ENCODE data around the gene MAP7.
"Not testable (repeated sequence)": the region's sequence is repeated elsewhere in the genome, so short reads cannot be mapped to it uniquely, and the experiment has no call there.

Gene MAP7

DNA sequence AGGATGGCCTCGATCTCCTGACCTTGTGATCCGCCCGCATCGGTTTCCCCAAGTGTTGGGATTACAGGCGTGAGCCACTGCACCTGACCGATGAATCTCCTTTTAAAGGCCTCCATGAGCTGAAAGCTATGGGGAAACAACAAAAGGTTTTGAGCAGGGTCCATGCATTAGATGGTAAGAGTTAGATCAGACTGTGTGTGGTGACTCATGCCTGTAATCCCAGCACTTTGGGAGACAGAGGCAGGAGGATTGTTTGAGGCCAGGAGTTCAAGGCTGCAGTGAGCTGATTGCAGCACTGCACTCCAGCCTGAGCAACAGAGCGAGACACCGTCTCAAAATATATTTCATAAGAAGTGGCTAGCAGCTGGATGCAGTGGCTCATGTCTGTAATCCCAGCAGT lies 219.6 kb downstream of the MAP7 start:
- no peak for DNase-seq

DNA sequence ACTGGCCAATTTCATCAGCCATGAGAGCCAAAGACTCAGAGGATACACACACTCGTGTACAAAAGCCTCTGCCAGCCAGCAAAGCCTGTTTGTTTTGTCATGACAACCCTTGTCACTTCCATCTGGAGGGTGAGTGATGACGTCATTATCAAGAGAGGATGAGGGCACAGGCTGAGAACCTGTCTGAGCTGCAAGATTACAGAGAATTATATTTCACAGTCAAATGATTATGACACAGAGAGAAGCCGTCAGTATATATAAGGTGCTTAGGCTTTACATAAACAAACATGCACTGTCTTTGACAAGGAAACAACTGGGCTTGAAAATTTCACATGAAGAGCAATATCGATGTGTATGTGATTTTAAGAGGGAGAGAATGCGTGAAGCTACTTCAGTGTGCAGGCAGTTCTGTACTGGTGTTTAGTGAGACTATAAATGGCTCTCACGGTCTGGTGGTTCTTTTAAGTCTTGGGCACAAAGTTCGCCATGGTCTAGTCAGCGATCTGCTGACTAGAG lies 224.1 kb downstream of the MAP7 start:
- DNase-seq = no peak

DNA sequence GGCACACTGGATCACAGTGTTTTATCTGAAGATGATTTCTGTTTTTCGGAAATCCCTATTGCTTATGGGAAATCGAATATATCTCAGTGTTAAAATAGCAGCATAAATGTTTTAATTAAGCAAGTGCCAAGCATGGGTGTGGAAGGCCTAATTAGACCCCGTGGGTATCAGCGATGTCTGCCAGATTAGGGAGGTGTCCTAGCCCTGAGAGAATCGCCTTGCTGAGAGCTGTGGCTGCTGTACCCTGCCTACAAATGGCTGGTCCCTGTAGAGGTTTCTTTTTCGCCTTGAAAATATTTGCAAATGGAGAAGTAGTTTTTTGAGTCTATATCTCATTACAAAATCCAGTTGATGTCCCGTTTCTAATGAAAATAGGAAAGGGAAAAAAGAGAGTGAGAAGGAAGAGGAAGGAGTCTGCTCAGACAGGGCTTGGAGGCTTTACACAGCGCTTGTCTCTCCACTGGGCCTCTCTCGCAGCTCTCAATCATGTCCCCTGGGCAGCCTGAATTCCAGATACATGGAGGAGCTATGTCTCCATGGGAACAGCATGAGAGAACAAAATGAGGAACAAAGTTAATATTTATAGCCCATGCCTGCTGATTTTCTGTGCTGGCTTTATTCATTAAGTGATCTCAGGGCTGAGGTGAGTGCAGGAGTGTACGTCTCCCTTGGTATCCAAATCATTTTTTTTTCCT lies 225.4 kb downstream of the MAP7 start:
- DNase-seq = no peak

DNA sequence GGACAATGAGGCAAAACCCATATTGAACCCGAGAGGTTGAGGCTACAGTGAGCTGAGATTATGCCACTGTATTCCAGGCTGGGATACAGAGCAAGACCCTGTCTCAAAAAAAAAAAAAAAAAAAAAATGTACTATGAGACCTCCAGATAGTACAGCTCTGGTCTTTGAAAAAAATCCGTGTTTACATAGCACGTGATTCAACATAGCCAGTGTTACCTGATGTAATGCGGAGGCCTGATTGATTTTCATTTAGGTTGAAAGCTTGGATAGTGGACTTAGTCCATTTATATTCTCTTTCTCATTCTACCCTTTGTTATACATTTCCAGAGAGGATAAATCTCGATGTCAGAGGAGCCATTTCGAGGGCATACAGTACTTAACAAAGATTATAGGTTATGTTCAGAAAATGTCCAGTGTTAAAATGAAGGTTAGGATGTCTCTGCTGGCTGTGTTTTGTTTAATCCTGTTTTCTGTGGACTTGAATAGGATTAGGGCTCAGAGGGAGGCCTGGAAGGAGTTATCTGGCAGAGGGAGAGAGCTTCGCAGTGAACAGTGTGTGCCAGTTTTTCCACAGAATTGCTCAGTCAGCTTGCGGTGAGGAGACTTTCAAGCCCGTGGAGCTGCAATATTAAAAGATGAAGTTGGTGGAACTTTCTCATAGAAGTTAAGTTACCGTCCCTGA lies 226.7 kb downstream of the MAP7 start:
- DNase-seq = no peak

DNA sequence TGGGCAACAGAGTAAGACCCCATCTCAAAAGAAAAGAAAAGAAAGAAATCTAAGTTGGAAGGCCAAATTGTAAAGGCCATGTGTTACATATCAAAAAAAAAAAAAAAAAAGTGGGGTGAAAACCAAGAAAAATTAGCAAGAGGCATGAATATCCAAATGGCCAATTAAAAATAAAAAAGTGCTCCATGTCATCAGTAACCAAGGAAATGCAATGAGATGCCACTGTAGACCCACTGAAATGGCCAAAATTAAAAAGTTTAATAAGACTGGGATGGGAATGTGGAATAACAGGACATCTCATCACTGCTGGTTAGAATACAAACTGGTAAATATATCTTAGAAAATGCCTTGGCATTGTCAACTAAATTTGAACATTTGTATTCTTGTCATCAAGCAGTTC lies 230.5 kb downstream of the MAP7 start:
- no peak for DNase-seq

DNA sequence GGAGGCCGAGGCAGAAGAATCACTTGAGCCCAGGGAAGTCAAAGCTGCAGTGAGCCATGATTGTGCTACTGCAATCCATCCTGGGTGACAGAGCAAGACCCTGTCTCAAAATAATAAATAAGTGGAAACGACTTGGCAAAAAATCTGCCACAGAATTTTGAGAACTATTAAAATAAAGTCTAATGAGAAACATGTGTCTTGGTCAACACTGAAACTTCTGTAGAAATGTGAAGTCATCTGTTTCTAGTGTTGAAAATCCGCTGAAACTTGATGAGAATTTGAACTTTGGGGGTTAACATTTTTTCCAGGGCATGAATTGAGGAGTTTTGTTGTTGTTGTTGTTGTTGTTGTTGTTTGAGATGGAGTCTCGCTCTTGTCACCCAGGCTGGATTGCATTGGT lies 231.5 kb downstream of the MAP7 start:
- no peak for DNase-seq

DNA sequence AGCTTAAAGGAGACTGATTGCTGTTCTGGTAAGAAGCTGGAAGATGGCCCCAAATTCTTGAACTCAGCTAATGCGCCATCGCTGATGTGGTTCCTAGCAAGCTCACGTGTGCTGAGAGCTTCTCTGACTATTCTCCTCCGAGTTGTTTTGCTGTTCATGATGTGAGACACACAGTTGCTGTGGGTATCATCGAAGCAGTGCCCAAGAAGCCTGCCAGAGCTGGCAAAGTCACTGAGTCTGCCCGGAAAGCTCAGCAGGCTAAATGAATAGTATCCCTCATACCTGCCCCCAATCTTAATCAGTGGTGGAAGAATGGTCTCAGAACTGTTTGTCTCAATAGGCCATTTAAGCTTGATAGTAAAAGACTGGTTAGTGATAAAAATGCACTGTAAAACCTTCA lies 232.3 kb downstream of the MAP7 start:
- no peak for DNase-seq

DNA sequence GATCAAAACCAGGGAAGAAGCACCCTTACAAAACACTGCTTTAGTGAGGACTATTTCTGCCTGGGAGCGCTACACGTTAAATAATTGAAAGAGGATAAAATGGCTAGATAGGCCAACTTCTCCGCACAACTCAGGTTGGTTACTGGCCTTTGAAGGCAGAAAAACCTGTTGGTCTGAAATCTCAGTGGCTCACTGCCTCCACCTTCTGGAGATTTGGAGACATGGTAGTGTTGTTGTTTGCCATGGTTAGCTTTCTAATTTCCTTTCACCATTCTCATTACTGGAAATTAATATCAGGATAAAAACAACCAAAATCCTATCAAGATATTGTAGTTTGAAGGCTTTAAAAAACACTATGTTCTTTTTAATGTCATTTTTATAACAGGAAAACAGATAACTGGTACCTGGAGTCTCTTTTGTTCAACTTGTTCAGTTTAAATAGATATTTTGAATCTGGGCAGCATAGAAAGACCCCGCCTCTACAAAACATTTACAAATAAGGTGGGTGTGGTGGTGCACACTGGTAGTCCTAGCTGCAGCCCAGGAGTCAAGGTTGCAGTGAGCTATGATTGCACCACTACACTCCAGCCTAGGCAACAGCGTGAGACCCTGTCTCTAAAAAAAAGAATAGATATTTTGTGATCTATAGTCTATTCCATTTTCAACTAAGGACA lies 233.1 kb downstream of the MAP7 start:
- peak; percentile 68 for DNase-seq

DNA sequence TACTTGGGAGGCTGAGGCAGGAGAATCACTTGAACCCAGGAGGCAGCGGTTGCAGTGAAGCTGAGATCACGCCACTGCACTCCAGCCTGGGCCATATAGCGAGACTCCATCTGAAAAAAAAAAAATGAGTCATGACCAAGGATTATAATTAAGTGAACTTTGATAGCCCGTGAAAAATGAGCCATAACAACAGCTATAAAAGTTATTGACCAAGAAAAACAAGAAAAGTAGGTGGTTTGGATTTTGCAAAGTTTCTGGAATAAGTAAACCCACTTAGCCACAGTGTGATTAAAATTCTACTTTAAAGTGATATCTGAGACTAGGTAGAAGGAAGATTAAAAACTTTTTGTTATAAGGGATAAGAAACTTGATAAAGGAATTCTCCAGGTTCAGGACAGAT lies 234.6 kb downstream of the MAP7 start:
- no peak for DNase-seq

DNA sequence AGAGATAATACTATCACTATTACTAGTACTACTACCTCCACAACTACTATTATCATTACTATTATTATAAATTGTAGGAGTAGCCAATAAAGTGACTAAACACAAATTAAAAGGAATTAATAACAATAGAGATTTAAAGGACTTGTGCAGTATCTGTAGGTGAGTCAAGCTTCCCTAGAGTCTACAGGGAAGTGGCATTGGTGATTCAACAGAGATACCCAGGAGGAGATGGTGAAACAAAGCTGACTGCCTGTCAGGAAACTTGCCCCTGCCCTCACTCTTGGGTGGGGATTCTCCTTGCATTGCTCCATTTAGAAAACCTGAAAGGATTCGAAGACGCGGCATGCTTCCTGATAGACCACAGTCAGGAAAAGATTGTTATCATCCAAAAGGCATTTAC lies 237.2 kb downstream of the MAP7 start:
- DNase-seq = no peak

DNA sequence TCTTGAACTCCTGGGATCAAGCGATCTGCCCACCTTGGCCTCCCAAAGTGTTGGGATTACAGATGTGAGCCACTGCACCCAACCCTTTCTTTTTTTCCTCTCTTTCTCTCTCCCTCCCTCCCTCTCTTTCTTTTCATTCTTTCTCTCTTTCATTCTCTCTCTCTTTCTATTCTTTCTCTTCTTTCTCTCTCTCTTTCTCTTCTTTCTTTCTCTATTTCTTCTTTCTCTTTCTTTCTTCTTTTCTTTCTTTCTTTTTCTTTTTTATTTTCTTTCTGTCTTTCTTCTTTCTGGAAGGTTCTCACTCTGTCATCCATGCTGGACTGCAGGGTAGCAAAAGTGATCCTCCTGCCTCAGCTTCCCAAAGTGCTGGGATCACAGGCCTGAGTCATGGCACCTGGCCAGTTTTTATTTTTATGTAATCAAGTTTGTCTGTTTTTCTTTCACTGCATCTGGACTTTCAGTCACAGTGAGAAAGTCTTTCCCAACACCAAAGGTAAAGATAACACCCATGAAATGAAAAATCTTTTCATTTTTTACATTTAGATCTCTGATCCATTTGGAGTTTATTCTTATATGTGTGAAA lies 240.4 kb downstream of the MAP7 start:
- DNase-seq = no peak

DNA sequence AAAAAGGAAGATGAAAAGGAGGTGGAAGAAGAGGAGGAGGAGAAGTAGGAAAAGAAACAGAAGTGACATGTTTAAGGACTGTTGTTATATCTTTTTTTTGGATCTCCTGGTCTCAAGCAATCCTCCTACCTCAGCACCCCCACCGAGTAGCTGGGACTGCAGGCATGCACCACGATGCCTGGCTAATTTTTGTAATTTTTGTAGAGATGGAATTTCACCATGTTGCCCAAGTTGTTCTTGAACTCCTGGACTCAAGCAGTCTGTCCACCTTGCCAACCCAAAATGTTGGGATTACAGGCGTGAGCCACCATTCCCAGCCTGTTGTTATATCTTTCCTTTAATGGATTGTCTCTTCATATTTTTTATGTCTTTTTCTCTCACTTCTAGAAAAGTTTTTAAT lies 241.1 kb downstream of the MAP7 start:
- no peak for DNase-seq

DNA sequence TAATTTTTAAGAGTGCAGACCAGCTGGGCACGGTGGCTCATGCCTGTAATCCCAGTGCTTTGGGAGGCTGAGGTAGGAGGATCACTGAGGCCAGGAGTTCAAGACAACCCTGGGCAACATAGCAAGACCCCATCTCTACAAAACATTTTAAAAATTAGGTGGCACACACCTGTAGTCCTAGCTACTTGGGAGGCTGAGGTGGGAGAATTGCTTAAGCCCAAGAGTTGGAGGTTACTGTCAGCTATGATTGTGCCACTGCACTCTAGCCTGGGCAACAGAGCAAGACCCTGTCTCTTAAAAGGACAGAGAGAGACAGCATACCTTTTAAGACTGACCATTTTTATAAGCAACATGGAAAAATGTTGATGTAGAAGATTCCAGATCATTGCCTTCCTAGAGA lies 241.8 kb downstream of the MAP7 start:
- not testable (repeated sequence) for DNase-seq

DNA sequence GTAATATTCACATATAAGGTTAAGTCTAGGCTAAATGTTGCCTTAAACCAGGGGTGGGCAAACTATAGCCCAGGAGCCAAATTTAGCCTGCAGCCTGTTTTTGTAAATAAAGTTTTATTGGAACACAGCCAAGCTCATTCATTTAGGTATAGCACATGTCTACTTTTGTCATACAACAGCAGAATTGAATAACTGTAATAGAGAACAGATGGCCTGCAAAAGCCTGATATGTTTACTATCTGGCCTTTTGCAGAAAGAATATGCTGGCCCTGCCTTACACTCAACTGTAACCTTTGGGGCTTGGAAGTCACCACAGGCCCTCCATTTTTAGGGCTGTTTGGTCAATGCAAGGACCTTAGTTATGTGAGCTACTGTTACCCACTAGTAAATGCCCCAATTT lies 242.9 kb downstream of the MAP7 start:
- no peak for DNase-seq

DNA sequence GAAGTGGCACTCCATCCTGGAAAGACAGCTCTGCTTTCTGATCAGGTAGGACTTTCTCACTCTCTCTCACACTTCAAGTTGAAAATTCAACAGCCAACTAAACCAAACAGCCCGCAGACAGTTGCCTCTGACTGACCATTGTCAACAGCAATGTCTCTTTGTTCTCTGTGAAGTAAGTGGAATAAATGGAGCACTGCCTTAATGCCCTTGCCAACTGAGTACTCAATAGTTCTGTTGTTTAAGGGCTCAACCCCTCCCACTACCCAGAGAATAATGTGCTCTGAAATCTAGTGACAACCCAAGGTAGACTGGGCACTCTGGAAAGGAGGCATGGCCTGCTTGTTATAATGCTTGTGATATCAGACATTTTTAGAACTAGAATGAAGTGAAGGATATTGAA lies 243.8 kb downstream of the MAP7 start:
- DNase-seq = no peak

DNA sequence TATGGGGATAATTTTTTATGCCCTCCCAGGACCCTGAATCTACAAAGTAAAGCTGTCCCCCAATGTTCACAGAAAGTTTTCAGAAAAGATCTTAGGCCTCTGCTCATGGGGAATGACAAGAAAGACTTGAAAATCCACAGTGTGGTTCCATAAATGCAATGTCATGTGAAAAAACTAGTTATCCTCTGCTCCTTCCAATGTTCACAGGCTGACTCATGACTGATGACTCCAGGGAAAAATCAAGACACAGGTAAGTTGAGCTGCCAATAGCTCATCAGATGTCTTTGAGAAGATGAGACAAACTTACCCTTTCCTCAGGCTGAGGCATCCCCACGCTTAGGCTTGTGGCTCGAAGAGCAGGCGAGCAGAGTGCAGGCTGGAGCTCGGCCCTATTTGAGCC lies 245.8 kb downstream of the MAP7 start:
- DNase-seq = no peak

DNA sequence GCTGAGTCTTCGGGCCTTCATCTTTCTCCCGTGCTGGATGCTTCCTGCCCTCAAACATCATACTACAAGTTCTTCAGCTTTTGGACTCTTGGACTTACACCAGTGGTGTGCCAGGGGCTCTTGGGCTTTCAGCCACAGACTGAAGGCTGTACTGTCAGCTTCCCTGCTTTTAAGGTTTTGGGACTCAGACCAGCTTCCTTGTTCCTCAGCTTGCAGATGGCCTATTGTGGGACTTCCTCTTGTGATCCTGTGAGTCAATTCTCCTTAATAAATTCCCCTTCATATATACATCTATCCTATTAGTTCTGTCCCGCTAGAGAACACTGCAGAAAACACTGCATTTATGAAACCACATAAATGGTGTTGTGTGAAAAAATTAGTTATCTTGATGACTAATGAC lies 246.7 kb downstream of the MAP7 start:
- no peak for DNase-seq

DNA sequence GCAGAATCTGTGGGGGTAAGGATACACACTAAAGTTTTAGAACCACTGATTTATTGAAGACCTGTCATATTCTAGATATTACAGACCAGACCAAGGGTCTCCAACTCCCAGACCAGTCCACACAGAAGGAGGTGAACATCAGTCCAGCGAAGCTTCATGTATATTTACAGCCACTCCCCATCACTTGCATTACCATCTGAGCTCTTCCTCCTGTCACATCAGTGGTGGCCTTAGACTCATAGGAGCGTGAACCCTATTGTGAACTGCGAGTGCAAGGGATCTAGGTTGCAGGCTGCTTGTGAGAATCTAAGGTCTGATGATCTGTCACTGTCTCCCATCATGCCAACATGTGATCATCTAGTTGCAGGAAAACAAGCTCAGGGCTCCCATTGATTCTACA lies 255.6 kb downstream of the MAP7 start:
- DNase-seq = no peak

Data from activated CD4-positive, alpha-beta T cell treated with anti-CD3 and anti-CD28 coated beads, Interleukin-2, amount 50 U/mL, for 16 hours (primary cell).